PFSK-1 (cell line): ENCODE measurements around the gene YBX3.

Source experiments
- POLR2AphosphoS5 ChIP-seq: IDR thresholded peaks from 2 replicates; pipeline ENCODE4 v1.6.1; 2012; ENCODE audit warnings: low read depth, mild to moderate bottlenecking, control low read depth, low read length, moderate library complexity
- TAF1 ChIP-seq: IDR thresholded peaks from 2 replicates; pipeline ENCODE4 v1.6.1; 2012; ENCODE audit warnings: low read length, control low read depth, borderline replicate concordance; ENCODE audit not compliant: insufficient read depth

DNA sequence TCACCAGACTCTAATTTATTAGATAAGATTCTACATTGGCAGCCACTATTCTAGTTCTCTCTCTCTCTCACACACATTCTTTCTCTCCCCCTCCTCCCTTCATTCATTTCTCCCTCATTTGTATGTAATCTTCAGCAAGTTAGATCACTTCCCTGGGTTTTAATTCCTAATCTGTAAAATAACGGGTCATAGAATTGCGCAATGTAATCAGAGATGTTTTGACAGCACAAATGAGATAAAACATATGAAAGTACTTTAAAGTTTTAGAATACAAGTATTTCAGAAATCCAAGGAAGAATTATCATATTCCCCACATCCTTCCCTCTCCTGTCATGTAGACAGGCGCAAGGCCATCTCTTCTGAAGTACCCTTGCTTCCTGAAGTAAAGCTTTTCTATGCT lies 70.9 kb downstream of the YBX3 start:
- TF ChIP-seq TAF1 (no peak), POLR2AphosphoS5 (no peak)
